Ovary (tissue), 9 donors: ENCODE results near the gene STIM1. TPM values are rescaled to one million over a fixed set of nuclear protein-coding genes. Genes with fewer than 3 reads are reported as not detected.

Experiments used
- DNase-seq, 5 donors: peaks; one replicate each; pipeline ENCODE4 v3.0.0-alpha.2; 2019 to 2020
- H3K27ac ChIP-seq, 2 donors: fragments of 200-600 bp; one replicate each; pipeline versions ENCODE4 v1.5.1 to v1.8.0; 2019 to 2022
- H3K27me3 ChIP-seq: fragments of 200-600 bp; one replicate; pipeline ENCODE4 v1.8.0; 2022
- H3K36me3 ChIP-seq: fragments of 200-600 bp; sonication (generic); one replicate; pipeline ENCODE4 v1.5.1; 2019
- H3K4me1 ChIP-seq: one replicate; pipeline ENCODE4 v1.8.1; 2013; ENCODE audit warnings: mild to moderate bottlenecking, moderate library complexity; ENCODE audit not compliant: insufficient read depth
- H3K4me3 ChIP-seq: fragments of 200-600 bp; sonication (generic); one replicate; pipeline ENCODE4 v1.5.1; 2017
- H3K9me3 ChIP-seq, 2 donors: fragments of 200-600 bp in 1 of 2; sonication (generic) in 1 of 2; one replicate each; pipeline versions ENCODE4 v1.5.1 to v1.8.1; 2013 to 2019; ENCODE audit warnings: mild to moderate bottlenecking in 1 of 2, moderate library complexity in 1 of 2
- CTCF ChIP-seq, 3 donors: fragments of 450-650 bp in 2 of 3; fragments of 200-600 bp in 1 of 3; IDR thresholded peaks; one replicate each; pipeline versions ENCODE4 v1.5.1 to v1.8.0; 2016 to 2022; ENCODE audit warnings: antibody characterized with exemption in 3 of 3, mild to moderate bottlenecking in 1 of 3
- EP300 ChIP-seq: sonication (generic); formaldehyde crosslinking; IDR thresholded peaks from one replicate; pipeline ENCODE4 v1.6.1; 2017; ENCODE audit warnings: antibody characterized with exemption
- POLR2A ChIP-seq: fragments of 450-650 bp; IDR thresholded peaks from one replicate; pipeline ENCODE4 v1.6.1; 2017; ENCODE audit warnings: antibody characterized with exemption, mild to moderate bottlenecking, moderate library complexity
- WGBS, 3 donors: extraction: QIAGEN DNeasy Blood & Tissue Kit in 1 of 3; methylation state at CpG; one replicate each; pipeline versions ENCODE4 v1.1.5 to v1.1.7; 2013 to 2017; 5-methylcytosine and 5-hydroxymethylcytosine counted together
- intact Hi-C, 4 donors: fragments of 100-400 bp; cut with DNase I; formaldehyde crosslinking; loops; one replicate each; pipeline versions ENCODE4 v1.11.0 to v1.15.1; 2022 to 2023
- polyA plus RNA-seq, 2 donors: library from polyadenylated mRNA; stranded (reverse); fragments of 200-250 nt in 1 of 2; fragments of 350-450 nt in 1 of 2; fragmentation: Illumina TruSeq in 1 of 2; extraction: RNeasy Lipid Tissue Mini Kit (QIAGEN cat#74804) in 1 of 2; gene quantifications; one replicate each; pipeline ENCODE4 v1.2.3, GENCODE V29; 2013 to 2014
- total RNA-seq, 7 donors: library from RNA; depleted of rRNA in 2 of 7; stranded (reverse); fragments of >200 nt in 2 of 7; fragmentation: NEBNext Ultra II Directional in 3 of 7; extraction: Animal tissue kit (Norgen Biotek cat#: 25700) in 3 of 7; gene quantifications; one replicate each; pipeline versions ENCODE4 v1.1.0 to v1.2.4, GENCODE V29; 2016 to 2023
- donor health status: DM: no; HTN: no; CAD: no; lungs with moderate emphysema.
- donor health status: DM: no; HTN: no; CAD: no.
- donor health status: Bipolar disorder and iron deficiency.
- donor health status: DM: yes; HTN: yes; CAD: no.
- donor health status: DM: no; HTN: no; CAD: no.
- donor health status: DM: yes; HTN: yes; CAD: no.

STIM1 gene
- total and polyA plus RNA-seq, 9 donors, result 26.1 to 75.2 (median 58.7) TPM

DNA sequence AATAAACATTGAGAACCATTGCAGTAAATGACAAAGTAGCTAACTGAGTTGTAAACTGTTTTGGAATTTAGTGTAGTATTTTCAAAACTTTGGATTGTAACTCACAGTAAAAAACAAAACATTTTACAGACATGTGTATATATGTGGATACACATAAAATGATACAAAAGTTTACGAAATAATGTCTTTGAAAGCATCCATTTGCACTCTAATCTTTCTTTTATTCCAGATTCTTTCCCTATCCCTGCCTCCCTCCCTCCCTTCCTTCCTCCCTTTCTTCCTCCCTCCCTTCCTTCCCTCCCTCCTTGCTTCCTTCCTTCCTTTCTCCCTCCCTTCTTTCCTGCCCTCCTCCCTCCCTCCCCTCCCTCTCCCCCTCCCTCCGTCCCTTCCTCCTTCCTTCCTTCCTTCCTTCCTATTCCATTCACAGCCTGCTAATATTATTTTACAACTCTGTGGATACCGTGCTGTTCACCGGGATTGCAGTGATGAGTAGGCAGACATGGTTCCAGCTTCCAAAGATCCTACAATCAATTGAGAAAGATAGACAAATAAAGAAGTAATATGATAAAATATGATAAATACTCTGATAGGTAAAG is 242.7 kb downstream of the STIM1 start:
- Histone ChIP-seq H3K4me1 (no peaks in the 10 kb centered on the region), H3K27me3 (no peaks in the 10 kb centered on the region), H3K36me3 (no peaks in the 10 kb centered on the region), H3K9me3 (no peaks in the 10 kb centered on the region), H3K4me3 (no peak overlapping the region), H3K27ac (no peak overlapping the region)
- WGBS, 3 donors, result 27 to 47% (median 27%) methylated on average over 4 of the region's 4 CpGs
- DNase-seq, result no peak
- intact Hi-C loops, result no loop called here
- TF ChIP-seq CTCF (IDR thresholded peaks at IDR 0.05), result no peak
- no peak for TF ChIP-seq EP300
- no peak for TF ChIP-seq POLR2A

- H3K27me3 ChIP-seq, result no peaks in the 10 kb centered on the region
- 93 to 98% (median 95%) methylated on average over 4 of the region's 4 CpGs for WGBS, 3 donors
- H3K4me1 ChIP-seq, result peaks cover 1% of the 10 kb centered on the region
- TF ChIP-seq EP300, result no peak
- TF ChIP-seq POLR2A, result no peak
- TF ChIP-seq CTCF (IDR thresholded peaks at IDR 0.05), result no peak
- H3K36me3 ChIP-seq, result no peaks in the 10 kb centered on the region
- DNase-seq, result no peak
- no peaks in the 10 kb centered on the region for H3K9me3 ChIP-seq
- H3K27ac ChIP-seq, result no peak overlapping the region
- intact Hi-C loops, result no loop called here
- H3K4me3 ChIP-seq, result no peak overlapping the region
These were observed 247.2 kb downstream of the STIM1 start for GRCh38 chr11:4102711-4103110.

GRCh38 chr11:4103269-4103668 is 247.8 kb downstream of the STIM1 start:
- no peaks in the 10 kb centered on the region for H3K36me3 ChIP-seq
- intact Hi-C loops, result no loop called here
- no peak overlapping the region for H3K4me3 ChIP-seq
- DNase-seq, result no peak
- WGBS, 3 donors, result 95 to 97% (median 95%) methylated on average over 2 of the region's 2 CpGs
- H3K27me3 ChIP-seq, result no peaks in the 10 kb centered on the region
- H3K4me1 ChIP-seq, result peaks cover 1% of the 10 kb centered on the region
- H3K9me3 ChIP-seq, result no peaks in the 10 kb centered on the region
- no peak overlapping the region for H3K27ac ChIP-seq
- no peak for TF ChIP-seq CTCF (IDR thresholded peaks at IDR 0.05)

DNA sequence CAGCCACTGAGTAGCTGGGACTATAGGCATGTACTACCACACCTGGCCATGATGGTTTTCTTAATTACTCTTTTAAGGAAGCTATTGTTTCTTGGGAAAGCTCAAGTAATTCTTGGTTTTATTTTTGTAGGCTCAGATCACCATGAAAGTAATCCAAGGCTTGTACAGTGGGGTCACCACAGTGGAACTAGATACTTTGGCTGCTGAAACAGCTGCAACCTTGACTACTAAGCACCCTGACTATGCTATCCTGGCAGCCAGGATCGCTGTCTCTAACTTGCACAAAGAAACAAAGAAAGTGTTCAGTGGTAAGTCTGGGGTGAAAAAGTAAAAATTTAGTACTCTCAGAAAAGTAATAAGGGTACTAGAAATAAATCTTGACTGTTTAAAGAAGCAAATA is 250.5 kb downstream of the STIM1 start:
- Histone ChIP-seq H3K9me3 (no peaks in the 10 kb centered on the region), H3K27ac (no peak overlapping the region), H3K36me3 (no peaks in the 10 kb centered on the region), H3K4me1 (peaks cover 1% of the 10 kb centered on the region), H3K27me3 (no peaks in the 10 kb centered on the region), H3K4me3 (no peak overlapping the region)
- TF ChIP-seq EP300 (no peak), CTCF (IDR thresholded peaks at IDR 0.05) (no peak), POLR2A (no peak)
- intact Hi-C loops, result no loop called here
- 63 to 100% (median 79%) methylated on average over 1 of the region's 1 CpG for whole genome bisulfite sequencing, 3 donors
- no peak for DNase-seq
